Smooth muscle cell (in vitro differentiated cells): Measurements from ENCODE around the gene TMEM163. TPM values are rescaled to one million over a fixed set of nuclear protein-coding genes. Genes with fewer than 3 reads are reported as not detected.

Experiments used
- DNase-seq: peaks from one replicate; lab custom pipeline; 2025; ENCODE audit not compliant: unreplicated experiment; lab: John Stamatoyannopoulos, UW
- H2AFZ ChIP-seq: fragments of 200-600 bp; sonication (generic); 2 replicates; pipeline ENCODE4 v1.6.0; 2016; ENCODE audit warnings: antibody characterized with exemption, low read depth, mild to moderate bottlenecking
- H3F3A ChIP-seq: fragments of 200-600 bp; sonication (generic); 2 replicates; pipeline ENCODE4 v1.6.0; 2017; ENCODE audit warnings: antibody characterized with exemption, low read depth
- H3K27ac ChIP-seq: fragments of 200-600 bp; sonication (generic); 2 replicates; pipeline ENCODE4 v1.5.1; 2016; ENCODE audit warnings: low read depth, mild to moderate bottlenecking
- H3K27me3 ChIP-seq: fragments of 200-600 bp; sonication (generic); 2 replicates; pipeline ENCODE4 v1.6.1; 2016; ENCODE audit warnings: low read depth, mild to moderate bottlenecking
- H3K36me3 ChIP-seq: fragments of 200-600 bp; sonication (generic); 2 replicates; pipeline ENCODE4 v1.5.1; 2016; ENCODE audit warnings: low read depth
- H3K4me1 ChIP-seq: fragments of 200-600 bp; sonication (generic); 2 replicates; pipeline ENCODE4 v1.5.1; 2016; ENCODE audit warnings: low read depth
- H3K4me2 ChIP-seq: fragments of 200-600 bp; sonication (generic); 2 replicates; pipeline ENCODE4 v1.6.0; 2016; ENCODE audit warnings: mild to moderate bottlenecking
- H3K4me3 ChIP-seq: fragments of 200-600 bp; sonication (generic); 2 replicates; pipeline ENCODE4 v1.5.1; 2016; ENCODE audit warnings: mild to moderate bottlenecking
- H3K79me2 ChIP-seq: fragments of 200-600 bp; sonication (generic); 2 replicates; pipeline ENCODE4 v1.6.0; 2016; ENCODE audit warnings: low read depth, mild to moderate bottlenecking
- H3K9ac ChIP-seq: fragments of 200-600 bp; sonication (generic); 2 replicates; pipeline ENCODE4 v1.6.0; 2016; ENCODE audit warnings: low read depth
- H3K9me3 ChIP-seq: fragments of 200-600 bp; sonication (generic); replicated peaks from 2 replicates; pipeline ENCODE4 v1.5.1; 2016; ENCODE audit warnings: low read depth
- H4K20me1 ChIP-seq: fragments of 200-600 bp; sonication (generic); 2 replicates; pipeline ENCODE4 v1.6.0; 2016; ENCODE audit warnings: low read depth
- WGBS: methylation state at CpG from one replicate; pipeline ENCODE4 v1.1.7; 2016; ENCODE audit warnings: low lambda C conversion rate; 5-methylcytosine and 5-hydroxymethylcytosine counted together
- polyA plus RNA-seq: library from polyadenylated mRNA; unstranded; fragments of >200 nt; fragmentation: Nextera tagmentation; extraction: Ambion mirVana; gene quantifications from 2 replicates; pipeline ENCODE4 v1.2.1, GENCODE V29; 2016
- total RNA-seq: library from RNA; depleted of rRNA; stranded (reverse); fragments of >200 nt; gene quantifications from 2 replicates; pipeline ENCODE4 v1.2.3, GENCODE V29; 2014
- TF ChIP-seq, protein P1 (sequence below): fragments of 200-600 bp; sonication (generic); IDR thresholded peaks from 2 replicates; pipeline ENCODE4 v1.5.1; 2017; ENCODE audit warnings: borderline replicate concordance, mild to moderate bottlenecking, antibody characterized with exemption; ENCODE audit not compliant: insufficient read depth, poor library complexity, severe bottlenecking

Gene TMEM163
- total and polyA plus RNA-seq, 2 experiments from 2014 or later = 0.31 TPM; not detected in 1

DNA sequence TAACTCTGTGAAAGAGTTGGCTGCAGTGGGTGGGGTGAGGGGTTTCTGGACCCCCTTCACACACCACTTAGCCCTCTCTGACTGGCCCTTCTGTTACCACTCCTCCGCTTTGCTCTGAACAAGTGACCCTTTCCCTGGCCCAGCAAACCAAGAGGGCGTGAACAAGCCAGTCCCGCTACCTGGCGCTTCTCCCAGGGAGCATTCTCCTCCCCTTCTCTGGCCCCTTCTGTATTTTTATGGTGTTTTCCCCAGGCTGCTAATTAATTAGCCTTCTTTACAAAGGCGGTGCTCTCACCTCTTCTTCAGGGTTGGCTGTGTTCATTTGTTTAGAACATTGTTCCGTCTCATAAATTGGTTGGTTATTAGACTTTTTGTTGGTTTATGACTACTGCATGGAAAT, 284.8 kb downstream of the TMEM163 start:
- Histone ChIP-seq H3K36me3 (no peaks in the 10 kb centered on the region), H3K27ac (no peak overlapping the region), H3F3A (no peaks in the 10 kb centered on the region), H3K9ac (no peak overlapping the region), H3K27me3 (no peaks in the 10 kb centered on the region), H3K79me2 (no peaks in the 10 kb centered on the region), H3K4me1 (peaks cover 16% of the 10 kb centered on the region), H4K20me1 (no peaks in the 10 kb centered on the region), H3K4me3 (no peak overlapping the region), H3K4me2 (no peak overlapping the region), H2AFZ (no peak overlapping the region), H3K9me3 (no peaks in the 10 kb centered on the region)
- TF ChIP-seq, protein P1, sequence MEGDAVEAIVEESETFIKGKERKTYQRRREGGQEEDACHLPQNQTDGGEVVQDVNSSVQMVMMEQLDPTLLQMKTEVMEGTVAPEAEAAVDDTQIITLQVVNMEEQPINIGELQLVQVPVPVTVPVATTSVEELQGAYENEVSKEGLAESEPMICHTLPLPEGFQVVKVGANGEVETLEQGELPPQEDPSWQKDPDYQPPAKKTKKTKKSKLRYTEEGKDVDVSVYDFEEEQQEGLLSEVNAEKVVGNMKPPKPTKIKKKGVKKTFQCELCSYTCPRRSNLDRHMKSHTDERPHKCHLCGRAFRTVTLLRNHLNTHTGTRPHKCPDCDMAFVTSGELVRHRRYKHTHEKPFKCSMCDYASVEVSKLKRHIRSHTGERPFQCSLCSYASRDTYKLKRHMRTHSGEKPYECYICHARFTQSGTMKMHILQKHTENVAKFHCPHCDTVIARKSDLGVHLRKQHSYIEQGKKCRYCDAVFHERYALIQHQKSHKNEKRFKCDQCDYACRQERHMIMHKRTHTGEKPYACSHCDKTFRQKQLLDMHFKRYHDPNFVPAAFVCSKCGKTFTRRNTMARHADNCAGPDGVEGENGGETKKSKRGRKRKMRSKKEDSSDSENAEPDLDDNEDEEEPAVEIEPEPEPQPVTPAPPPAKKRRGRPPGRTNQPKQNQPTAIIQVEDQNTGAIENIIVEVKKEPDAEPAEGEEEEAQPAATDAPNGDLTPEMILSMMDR = no peak
- DNase-seq = no peak
- 94% methylated on average over 6 of the region's 6 CpGs for WGBS

DNA sequence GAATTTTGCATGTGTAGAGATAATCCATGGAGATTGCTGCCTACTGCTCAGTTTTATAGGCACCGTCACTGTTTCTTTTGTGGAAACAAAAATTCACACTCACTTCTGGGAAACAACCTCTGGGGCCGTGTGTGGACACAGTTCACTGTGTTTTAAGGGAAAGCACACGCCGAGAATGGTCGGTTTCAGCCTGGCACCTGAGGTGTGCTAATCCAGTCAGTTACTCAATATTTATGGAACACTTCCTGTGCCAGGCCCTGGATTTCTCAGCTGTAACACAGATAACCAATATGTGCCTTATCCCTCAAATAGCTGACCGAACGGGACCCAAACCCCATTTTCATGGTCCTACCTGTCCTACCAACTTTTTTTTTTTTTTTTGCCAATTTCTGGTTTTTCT, 285.3 kb downstream of the TMEM163 start:
- Histone ChIP-seq H3K4me2 (no peak overlapping the region), H3K36me3 (no peaks in the 10 kb centered on the region), H3K27me3 (no peaks in the 10 kb centered on the region), H3K4me3 (no peak overlapping the region), H3K27ac (no peak overlapping the region), H3F3A (no peaks in the 10 kb centered on the region), H2AFZ (no peak overlapping the region), H4K20me1 (no peaks in the 10 kb centered on the region), H3K4me1 (peaks cover 16% of the 10 kb centered on the region), H3K9ac (no peak overlapping the region), H3K79me2 (no peaks in the 10 kb centered on the region), H3K9me3 (no peaks in the 10 kb centered on the region)
- WGBS = 76% methylated on average over 7 of the region's 7 CpGs
- DNase-seq = no peak
- TF ChIP-seq, protein P1 = no peak

DNA sequence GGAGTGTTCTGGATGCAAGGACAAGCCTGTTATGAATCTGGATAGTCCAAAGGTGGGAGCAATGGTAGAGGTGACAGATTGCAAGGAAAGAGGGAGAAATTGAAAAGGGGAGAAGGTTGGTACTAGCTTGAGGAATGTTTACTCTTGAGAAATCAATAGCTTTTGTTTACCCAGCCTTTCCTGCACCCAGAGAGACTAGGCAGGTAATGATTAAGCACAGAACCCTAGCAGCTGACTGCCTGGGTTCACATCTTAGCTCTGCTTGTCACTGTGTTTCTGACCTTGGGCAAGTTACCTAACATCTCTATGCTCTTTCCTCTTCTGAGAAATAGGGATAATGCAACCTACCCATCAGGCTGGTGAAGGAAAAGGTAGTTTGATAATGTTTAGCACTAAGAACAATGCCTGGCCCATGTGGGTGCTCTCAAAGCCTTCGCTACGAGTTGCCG, 286.3 kb downstream of the TMEM163 start:
- WGBS = 99% methylated on average over 3 of the region's 3 CpGs
- peaks cover 16% of the 10 kb centered on the region for H3K4me1 ChIP-seq
- TF ChIP-seq, protein P1 = no peak
- no peak overlapping the region for H3K9ac ChIP-seq
- no peaks in the 10 kb centered on the region for H3F3A ChIP-seq
- no peaks in the 10 kb centered on the region for H4K20me1 ChIP-seq
- no peak overlapping the region for H3K27ac ChIP-seq
- H3K36me3 ChIP-seq = no peaks in the 10 kb centered on the region
- no peak for DNase-seq
- H3K27me3 ChIP-seq = no peaks in the 10 kb centered on the region
- H3K4me2 ChIP-seq = peak overlapping the region; percentile 40
- H2AFZ ChIP-seq = no peak overlapping the region
- H3K4me3 ChIP-seq = no peak overlapping the region
- H3K9me3 ChIP-seq = no peaks in the 10 kb centered on the region
- H3K79me2 ChIP-seq = no peaks in the 10 kb centered on the region

DNA sequence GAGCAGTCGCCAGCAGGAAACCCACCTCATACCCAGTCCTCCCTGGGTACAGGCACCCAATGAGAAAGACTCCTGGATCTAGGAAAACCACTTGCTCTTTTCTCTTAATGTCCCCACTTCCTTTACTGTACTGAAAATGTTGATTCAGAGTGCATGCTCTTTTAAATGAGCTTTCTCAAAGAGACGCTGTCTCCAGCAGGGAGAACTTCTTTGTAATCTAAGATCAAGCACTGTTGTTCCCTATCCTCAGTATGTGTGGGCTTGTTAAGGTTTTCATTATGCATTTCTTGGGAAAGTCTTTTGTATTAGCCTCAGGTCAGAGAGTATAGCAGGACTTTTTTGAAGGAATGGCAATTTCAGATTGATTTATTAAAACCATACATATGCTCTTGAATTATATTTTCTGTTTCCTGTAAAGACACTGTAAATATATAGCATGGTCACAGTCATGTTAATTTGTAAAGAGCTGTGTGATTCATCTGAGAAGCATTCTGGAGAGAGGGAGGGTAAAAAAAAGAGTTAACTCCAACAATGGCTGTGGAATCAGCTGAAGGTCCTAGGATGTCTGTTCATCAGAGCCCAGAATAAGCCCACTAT, 286.9 kb downstream of the TMEM163 start:
- no peaks in the 10 kb centered on the region for H4K20me1 ChIP-seq
- no peaks in the 10 kb centered on the region for H3K9me3 ChIP-seq
- peaks cover 16% of the 10 kb centered on the region for H3K4me1 ChIP-seq
- no peak overlapping the region for H2AFZ ChIP-seq
- no peaks in the 10 kb centered on the region for H3F3A ChIP-seq
- peak overlapping the region; percentile 28 for H3K27ac ChIP-seq
- TF ChIP-seq, protein P1 = no peak
- DNase-seq = no peak
- H3K9ac ChIP-seq = no peak overlapping the region
- no peak overlapping the region for H3K4me3 ChIP-seq
- no peaks in the 10 kb centered on the region for H3K36me3 ChIP-seq
- no peaks in the 10 kb centered on the region for H3K79me2 ChIP-seq
- peak overlapping the region; percentile 40 for H3K4me2 ChIP-seq
- 39% methylated on average over 2 of the region's 2 CpGs for WGBS
- no peaks in the 10 kb centered on the region for H3K27me3 ChIP-seq
